H1 (cell line): ENCODE measurements around the gene TEAD4. TPM values are rescaled to one million over a fixed set of nuclear protein-coding genes. Genes with fewer than 3 reads are reported as not detected.

Experiments
- CTCF ChIA-PET: fragments of 300-600 bp; sonication (Branson Sonifier 250); formaldehyde crosslinking; loops from one replicate; lab custom pipeline; 2021; ENCODE audit not compliant: partially characterized antibody; lab: Charles Lee
- POLR2A ChIA-PET: fragments of 300-600 bp; sonication (Branson Sonifier 250); formaldehyde crosslinking; loops from one replicate; lab custom pipeline; 2021; ENCODE audit warnings: inconsistent platforms; ENCODE audit not compliant: partially characterized antibody; lab: Charles Lee
- DNase-seq, 2 experiments: peaks; one replicate each; pipeline versions ENCODE4 v3.0.0 to v3.0.0-alpha.2; 2010 to 2022; ENCODE audit warnings: low spot score in 2 of 2, low read depth in 1 of 2, mixed read lengths in 1 of 2
- FAIRE-seq: peaks from 2 replicates; lab custom pipeline; 2011; peaks lifted over from hg19 to GRCh38; lab: Jason Lieb, UNC
- H2AFZ ChIP-seq: 2 replicates; pipeline ENCODE4 v1.8.1; 2012; ENCODE audit warnings: low read length, inconsistent platforms
- H2AK5ac ChIP-seq: 2 replicates; pipeline ENCODE4 v1.6.1; 2013; ENCODE audit warnings: low read depth, low read length
- H2BK120ac ChIP-seq: replicated peaks from 2 replicates; pipeline ENCODE3; 2013; ENCODE audit warnings: low read depth, low read length, inconsistent platforms
- H2BK12ac ChIP-seq: 2 replicates; pipeline ENCODE4 v1.6.1; 2013; ENCODE audit warnings: low read depth, low read length
- H2BK15ac ChIP-seq: 2 replicates; pipeline ENCODE4 v1.6.1; 2013; ENCODE audit warnings: low read length
- H2BK20ac ChIP-seq: 2 replicates; pipeline ENCODE4 v1.6.1; 2013; ENCODE audit warnings: low read length
- H2BK5ac ChIP-seq: 2 replicates; pipeline ENCODE4 v1.6.1; 2013; ENCODE audit warnings: low read depth, low read length
- H3K14ac ChIP-seq: 2 replicates; pipeline ENCODE4 v1.6.1; 2013; ENCODE audit warnings: inconsistent platforms; ENCODE audit not compliant: insufficient read length
- H3K18ac ChIP-seq: 2 replicates; pipeline ENCODE4 v1.6.1; 2013; ENCODE audit warnings: low read length; ENCODE audit errors: extremely low read depth
- H3K23ac ChIP-seq: 2 replicates; pipeline ENCODE4 v1.6.1; 2013; ENCODE audit warnings: inconsistent platforms; ENCODE audit not compliant: insufficient read length
- H3K23me2 ChIP-seq: 2 replicates; pipeline ENCODE4 v1.6.1; 2013; ENCODE audit warnings: low read depth, low read length
- H3K27ac ChIP-seq: 2 replicates; pipeline ENCODE4 v1.6.1; 2011; ENCODE audit warnings: low read depth, low read length, inconsistent platforms
- H3K27me3 ChIP-seq, 4 experiments: replicated peaks in 1 of 4; 1 replicate in 1 of 4; 2 replicates in 3 of 4; pipeline versions ENCODE4 v1.6.1 to v1.8.1; 2011 to 2013; ENCODE audit warnings: low read length in 3 of 4, mild to moderate bottlenecking in 3 of 4, inconsistent platforms in 2 of 4, mixed read lengths in 2 of 4, moderate library complexity in 1 of 4; ENCODE audit not compliant: control insufficient read depth in 3 of 4, insufficient read depth in 3 of 4; ENCODE audit errors: extremely low read depth in 1 of 4
- H3K36me3 ChIP-seq, 4 experiments: 2 replicates each; pipeline versions ENCODE4 v1.6.1 to v1.8.1; 2011 to 2013; ENCODE audit warnings: mild to moderate bottlenecking in 4 of 4, low read length in 3 of 4, moderate library complexity in 2 of 4, control low read depth in 1 of 4, inconsistent platforms in 1 of 4; ENCODE audit not compliant: insufficient read depth in 4 of 4, control insufficient read depth in 2 of 4
- H3K4ac ChIP-seq: replicated peaks from 2 replicates; pipeline ENCODE3; 2013; ENCODE audit warnings: low read length, low read depth, mixed read lengths, inconsistent platforms; ENCODE audit not compliant: insufficient read length
- H3K4me1 ChIP-seq, 4 experiments: replicated peaks in 1 of 4; 1 replicate in 1 of 4; 2 replicates in 3 of 4; pipeline versions ENCODE4 v1.6.1 to v1.8.1; 2011 to 2013; ENCODE audit warnings: low read length in 3 of 4, inconsistent platforms in 2 of 4, mixed read lengths in 1 of 4; ENCODE audit not compliant: insufficient read depth in 4 of 4, control insufficient read depth in 3 of 4
- H3K4me2 ChIP-seq, 2 experiments: 2 replicates each; pipeline versions ENCODE4 v1.6.1 to v1.8.1; 2011 to 2013; ENCODE audit warnings: low read depth in 2 of 2, low read length in 2 of 2, control low read depth in 1 of 2, inconsistent platforms in 1 of 2, mild to moderate bottlenecking in 1 of 2; ENCODE audit not compliant: insufficient read depth in 1 of 2
- H3K4me3 ChIP-seq, 4 experiments: fragments of 200-600, 300-600 bp in 1 of 4; sonication (generic), shearing (Covaris generic), sonication (Bioruptor Twin) in 1 of 4; 2 replicates each; pipeline versions ENCODE4 v1.5.1 to v1.8.1; 2011 to 2016; ENCODE audit warnings: low read length in 4 of 4, low read depth in 3 of 4, control low read depth in 2 of 4, inconsistent platforms in 2 of 4, mild to moderate bottlenecking in 2 of 4, mixed read lengths in 1 of 4, moderate library complexity in 1 of 4; ENCODE audit not compliant: insufficient read depth in 2 of 4; ENCODE audit errors: extremely low read depth in 1 of 4
- H3K56ac ChIP-seq: replicated peaks from 2 replicates; pipeline ENCODE3; 2013; ENCODE audit warnings: low read depth, mild to moderate bottlenecking, mixed read lengths, low read length, inconsistent platforms; ENCODE audit not compliant: insufficient read length
- H3K79me1 ChIP-seq: 2 replicates; pipeline ENCODE4 v1.6.1; 2013; ENCODE audit warnings: low read depth, low read length, control low read depth
- H3K79me2 ChIP-seq, 2 experiments: 2 replicates each; pipeline versions ENCODE4 v1.6.1 to v1.8.1; 2012 to 2013; ENCODE audit warnings: low read length in 2 of 2, mild to moderate bottlenecking in 2 of 2, inconsistent platforms in 1 of 2; ENCODE audit not compliant: insufficient read depth in 2 of 2, control insufficient read depth in 1 of 2
- H3K9ac ChIP-seq, 4 experiments: replicated peaks in 1 of 4; 1 replicate in 1 of 4; 2 replicates in 3 of 4; pipeline versions ENCODE4 v1.6.1 to v1.8.1; 2011 to 2013; ENCODE audit warnings: low read depth in 3 of 4, low read length in 3 of 4, control low read depth in 2 of 4, mild to moderate bottlenecking in 2 of 4, moderate library complexity in 2 of 4, inconsistent platforms in 1 of 4; ENCODE audit errors: extremely low read depth in 1 of 4
- H3K9me3 ChIP-seq, 2 experiments: 2 replicates each; pipeline versions ENCODE4 v1.6.1 to v1.8.1; 2012 to 2013; ENCODE audit warnings: mild to moderate bottlenecking in 2 of 2, moderate library complexity in 2 of 2, control low read depth in 1 of 2, inconsistent platforms in 1 of 2, low read depth in 1 of 2, low read length in 1 of 2, mixed read lengths in 1 of 2; ENCODE audit not compliant: insufficient read depth in 2 of 2
- H4K20me1 ChIP-seq, 2 experiments: replicated peaks in 1 of 2; 2 replicates each; pipeline versions ENCODE3 to v1.8.1; 2011 to 2013; ENCODE audit warnings: inconsistent platforms in 2 of 2, low read length in 2 of 2, mild to moderate bottlenecking in 1 of 2; ENCODE audit not compliant: insufficient read depth in 2 of 2, control insufficient read depth in 1 of 2
- H4K5ac ChIP-seq: 2 replicates; pipeline ENCODE4 v1.6.1; 2013; ENCODE audit warnings: low read length, low read depth, mixed read lengths, inconsistent platforms; ENCODE audit not compliant: insufficient read length
- H4K8ac ChIP-seq: 2 replicates; pipeline ENCODE4 v1.8.0; 2013; ENCODE audit warnings: mild to moderate bottlenecking, moderate library complexity, low read length, inconsistent platforms; ENCODE audit not compliant: insufficient read depth; ENCODE audit errors: extremely low read depth
- H4K91ac ChIP-seq: replicated peaks from 2 replicates; pipeline ENCODE3; 2013; ENCODE audit warnings: low read length, mixed read lengths, inconsistent platforms; ENCODE audit not compliant: insufficient read length
- whole genome bisulfite sequencing, 2 experiments: shearing (Covaris generic) in 1 of 2; methylation state at CpG; one replicate each; pipeline versions ENCODE4 v1.1.6 to v1.1.7; 2013 to 2015; ENCODE audit warnings: low lambda C conversion rate in 2 of 2, mixed read lengths in 2 of 2, inconsistent platforms in 1 of 2, low coverage in 1 of 2, missing lambda C conversion rate in 1 of 2; ENCODE audit not compliant: insufficient replicate concordance in 2 of 2, insufficient coverage in 1 of 2, insufficient read length in 1 of 2; ENCODE audit errors: extremely low coverage in 1 of 2, missing lambda C conversion rate in 1 of 2; 5-methylcytosine and 5-hydroxymethylcytosine counted together
- polyA plus RNA-seq, 7 experiments: library from polyadenylated mRNA; depleted of rRNA in 3 of 7; stranded (reverse) in 5 of 7; unstranded in 2 of 7; fragments of >200 nt in 5 of 7; fragments of 200-250 nt in 2 of 7; gene quantifications; 1 replicate in 5 of 7; 2 replicates in 1 of 7; 4 replicates in 1 of 7; pipeline versions ENCODE4 v1.2.1 to v1.2.3, GENCODE V29; 2011 to 2013; ENCODE audit warnings: missing spikeins in 2 of 7, mixed read lengths in 2 of 7
- total RNA-seq: library from RNA; stranded (reverse); fragmentation: NEBNext Ultra II Directional; extraction: Animal tissue kit (Norgen Biotek cat#: 25700); gene quantifications from 2 replicates; pipeline ENCODE4 v1.2.1, GENCODE V29; 2021

Gene TEAD4
- total and polyA plus RNA-seq, 2 of the 8 experiments (the other 6 are each of a cell fraction or from before 2014, with no cell fraction given) = 56.7 to 116 TPM

GRCh38 chr12:3010214-3010930 lies 51.2 kb downstream of the TEAD4 start:
- H3K36me3 ChIP-seq = peaks cover 0 to 3% (median 3%) of the 10 kb centered on the region in 4 experiments; a peak in 4 of 8 replicates
- ChIA-PET POLR2A (interaction anchor here (1.3 kb wide), 2 partner anchors 29 to 34 kb away, joined by 3 read pairs; no protein-coding TSS in a partner anchor), CTCF (interaction anchor here (1.0 kb wide), 1 partner anchor 167 kb away, joined by 3 read pairs; no protein-coding TSS in a partner anchor)
- H3K9me3 ChIP-seq = no peaks in the 10 kb centered on the region
- no peak overlapping the region for H3K4ac ChIP-seq
- no peak overlapping the region for H3K14ac ChIP-seq
- peaks cover 2 to 10% of the 10 kb centered on the region in 2 experiments for H4K20me1 ChIP-seq
- H2AK5ac ChIP-seq = no peak overlapping the region
- no peak overlapping the region for H2BK20ac ChIP-seq
- H4K8ac ChIP-seq = no peak overlapping the region
- FAIRE-seq (no peak), DNase-seq (no peak)
- no peak overlapping the region for H2BK120ac ChIP-seq
- H3K27ac ChIP-seq = peak overlapping the region; percentile 38; the same call in 1 of the 2 replicates
- peaks cover 2% of the 10 kb centered on the region; the same call in 1 of the 2 replicates for H3K79me1 ChIP-seq
- no peaks in the 10 kb centered on the region for H3K23me2 ChIP-seq
- 94% methylated on average over 20 of the region's 22 CpGs; no CpG with 5 or more reads in 1 of the 2 experiments for WGBS, 2 experiments
- no peak overlapping the region for H4K91ac ChIP-seq
- H2AFZ ChIP-seq = no peak overlapping the region
- peaks cover 0 to 3% of the 10 kb centered on the region in 2 experiments; a peak in 1 of 4 replicates for H3K79me2 ChIP-seq
- no peak overlapping the region for H4K5ac ChIP-seq
- H3K23ac ChIP-seq = no peak overlapping the region
- H3K9ac ChIP-seq = no peak overlapping the region
- no peak overlapping the region for H2BK12ac ChIP-seq
- no peak overlapping the region for H3K18ac ChIP-seq
- H3K4me1 ChIP-seq = no peaks in the 10 kb centered on the region; a peak in 1 of 7 replicates
- no peak overlapping the region for H3K4me2 ChIP-seq
- no peaks in the 10 kb centered on the region for H3K27me3 ChIP-seq
- no peak overlapping the region for H3K56ac ChIP-seq
- no peak overlapping the region for H2BK15ac ChIP-seq
- 0 out of 2 replicates have a peak overlapping the region, but pooled peaks have one; percentile 2 for H2BK5ac ChIP-seq
- H3K4me3 ChIP-seq = no peak overlapping the region
